DOHH2 (cell line): ENCODE measurements around the gene UBXN11.

ENCODE experiments used
- H3F3A ChIP-seq: fragments of 200-600 bp; sonication (generic), shearing (Covaris generic); 2 replicates; pipeline ENCODE4 v1.6.0; 2016; ENCODE audit warnings: antibody characterized with exemption, mild to moderate bottlenecking; ENCODE audit not compliant: control insufficient read depth, insufficient read depth
- H3K27ac ChIP-seq: fragments of 200-600 bp; sonication (generic); 2 replicates; pipeline ENCODE4 v1.5.1; 2014; ENCODE audit warnings: low read depth, mild to moderate bottlenecking, low read length, moderate library complexity
- H3K27me3 ChIP-seq: fragments of 200-600 bp; sonication (generic); 2 replicates; pipeline ENCODE4 v1.6.1; 2014; ENCODE audit warnings: mild to moderate bottlenecking, low read length, mixed read lengths; ENCODE audit not compliant: control insufficient read depth
- H3K36me3 ChIP-seq: fragments of 200-600 bp; sonication (generic); 2 replicates; pipeline ENCODE4 v1.6.1; 2014; ENCODE audit warnings: mild to moderate bottlenecking, low read length, moderate library complexity, mixed read lengths; ENCODE audit not compliant: control insufficient read depth
- H3K4me1 ChIP-seq: fragments of 200-600 bp; sonication (generic); 2 replicates; pipeline ENCODE4 v1.6.1; 2014; ENCODE audit warnings: mild to moderate bottlenecking, low read length, mixed read lengths; ENCODE audit not compliant: control insufficient read depth
- H3K4me2 ChIP-seq: fragments of 200-600 bp; sonication (generic); 2 replicates; pipeline ENCODE4 v1.6.0; 2014; ENCODE audit warnings: mild to moderate bottlenecking, low read length, moderate library complexity
- H3K4me3 ChIP-seq: fragments of 200-600 bp; sonication (generic); 2 replicates; pipeline ENCODE4 v1.5.1; 2014; ENCODE audit warnings: mild to moderate bottlenecking, low read length, mixed read lengths
- H3K79me2 ChIP-seq: fragments of 200-600 bp; sonication (generic); 2 replicates; pipeline ENCODE4 v1.6.1; 2014; ENCODE audit warnings: mild to moderate bottlenecking, low read length, mixed read lengths; ENCODE audit not compliant: control insufficient read depth
- H3K9me2 ChIP-seq: fragments of 200-600 bp; sonication (generic); replicated peaks from 2 replicates; pipeline ENCODE4 v1.6.1; 2014; ENCODE audit warnings: mild to moderate bottlenecking, low read length, mixed read lengths; ENCODE audit not compliant: control insufficient read depth
- H3K9me3 ChIP-seq: fragments of 200-600 bp; sonication (generic); 2 replicates; pipeline ENCODE4 v1.6.1; 2014; ENCODE audit warnings: antibody characterized with exemption, low read length, mixed read lengths; ENCODE audit not compliant: control insufficient read depth, insufficient read depth
- H4K20me1 ChIP-seq: fragments of 200-600 bp; sonication (generic); 2 replicates; pipeline ENCODE4 v1.6.0; 2014; ENCODE audit warnings: low read depth, mild to moderate bottlenecking, antibody characterized with exemption, low read length, moderate library complexity; ENCODE audit not compliant: control insufficient read depth, insufficient read depth
- CTCF ChIP-seq: fragments of 200-600 bp; sonication (generic); IDR thresholded peaks from one replicate; pipeline ENCODE4 v1.5.1; 2014; ENCODE audit warnings: antibody characterized with exemption, mild to moderate bottlenecking, low read depth, low read length; ENCODE audit not compliant: poor library complexity, severe bottlenecking
- EZH2phosphoT487 ChIP-seq: fragments of 200-600 bp; sonication (generic); IDR thresholded peaks from 2 replicates; pipeline ENCODE4 v1.6.1; 2017; ENCODE audit warnings: borderline replicate concordance, mild to moderate bottlenecking, antibody characterized with exemption, low read length, moderate library complexity, mixed read lengths

UBXN11 gene

GRCh38 chr1:26274801-26275425, 31.5 kb downstream of the UBXN11 start:
- TF ChIP-seq CTCF (no peak), EZH2phosphoT487 (no peak)
- Histone ChIP-seq H3K4me1 (peaks cover 29% of the 10 kb centered on the region), H3K79me2 (peaks cover 4% of the 10 kb centered on the region; the same call in 1 of the 2 replicates), H3K36me3 (peaks cover 84% of the 10 kb centered on the region), H3K4me3 (no peak overlapping the region), H3K27me3 (no peaks in the 10 kb centered on the region), H4K20me1 (peaks cover 2% of the 10 kb centered on the region; the same call in 1 of the 2 replicates), H3F3A (peaks cover 16% of the 10 kb centered on the region), H3K9me2 (no peaks in the 10 kb centered on the region), H3K4me2 (no peak overlapping the region), H3K9me3 (no peaks in the 10 kb centered on the region), H3K27ac (no peak overlapping the region)

GRCh38 chr1:26269198-26269550, 37.3 kb downstream of the UBXN11 start:
- Histone ChIP-seq H4K20me1 (no peaks in the 10 kb centered on the region), H3K4me1 (peaks cover 2% of the 10 kb centered on the region), H3K36me3 (peaks cover 77% of the 10 kb centered on the region), H3K4me3 (no peak overlapping the region), H3K4me2 (no peak overlapping the region), H3K27me3 (no peaks in the 10 kb centered on the region), H3K9me3 (no peaks in the 10 kb centered on the region), H3F3A (peaks cover 8% of the 10 kb centered on the region), H3K27ac (no peak overlapping the region), H3K79me2 (no peaks in the 10 kb centered on the region), H3K9me2 (no peaks in the 10 kb centered on the region)
- TF ChIP-seq EZH2phosphoT487: no peak
- TF ChIP-seq CTCF: no peak

GRCh38 chr1:26268290-26269197, 37.9 kb downstream of the UBXN11 start:
- Histone ChIP-seq H3K4me1 (no peaks in the 10 kb centered on the region), H3K36me3 (peaks cover 80% of the 10 kb centered on the region), H3K4me2 (no peak overlapping the region), H3K4me3 (no peak overlapping the region), H3K27ac (no peak overlapping the region), H3K27me3 (no peaks in the 10 kb centered on the region), H3K9me2 (no peaks in the 10 kb centered on the region), H4K20me1 (no peaks in the 10 kb centered on the region), H3K9me3 (no peaks in the 10 kb centered on the region), H3K79me2 (no peaks in the 10 kb centered on the region), H3F3A (peaks cover 4% of the 10 kb centered on the region; the same call in 1 of the 2 replicates)
- TF ChIP-seq CTCF: no peak
- no peak for TF ChIP-seq EZH2phosphoT487
